CD4-positive, alpha-beta memory T cell (primary cell): ENCODE results near the gene TRAPPC3. TPM values are rescaled to one million over a fixed set of nuclear protein-coding genes. Genes with fewer than 3 reads are reported as not detected.

Experiments used
- CTCF ChIA-PET: fragments of 350-600 bp; sonication (Branson Sonifier 250); formaldehyde crosslinking; loops from one replicate; lab custom pipeline; 2021; ENCODE audit warnings: inconsistent platforms; ENCODE audit not compliant: partially characterized antibody; lab: Charles Lee
- POLR2A ChIA-PET: fragments of 350-600 bp; sonication (Branson Sonifier 250); formaldehyde crosslinking; loops from one replicate; lab custom pipeline; 2021; ENCODE audit not compliant: partially characterized antibody; lab: Charles Lee
- DNase-seq, 5 donors: peaks; one replicate each; pipeline versions ENCODE4 v3.0.0 to v3.0.0-alpha.2; 2020 to 2022; ENCODE audit warnings: mixed read lengths in 1 of 5
- H3K27ac ChIP-seq: one replicate; pipeline ENCODE4 v1.7.0; 2013; ENCODE audit warnings: low read depth, low read length
- H3K27me3 ChIP-seq: 2 replicates; pipeline ENCODE4 v1.7.0; 2013; ENCODE audit warnings: mild to moderate bottlenecking, low read length, moderate library complexity; ENCODE audit not compliant: insufficient read depth
- H3K36me3 ChIP-seq: 2 replicates; pipeline ENCODE4 v1.7.0; 2013; ENCODE audit warnings: mild to moderate bottlenecking, low read length, moderate library complexity; ENCODE audit not compliant: insufficient read depth
- H3K4me1 ChIP-seq: 2 replicates; pipeline ENCODE4 v1.7.0; 2013; ENCODE audit warnings: mild to moderate bottlenecking, low read length, moderate library complexity; ENCODE audit not compliant: insufficient read depth
- H3K4me3 ChIP-seq, 2 donors: one replicate each; pipeline ENCODE4 v1.7.0; 2013; ENCODE audit warnings: low read length in 2 of 2, mild to moderate bottlenecking in 1 of 2
- H3K9me3 ChIP-seq, 2 donors: one replicate each; pipeline ENCODE4 v1.7.0; 2013; ENCODE audit warnings: low read length in 2 of 2, control low read depth in 1 of 2; ENCODE audit not compliant: control insufficient read depth in 1 of 2
- H3K27ac Mint-ChIP-seq, 7 donors: one replicate each; pipeline ENCODE4 v1.8.0; 2020 to 2021; ENCODE audit warnings: mixed read lengths in 7 of 7, mild to moderate bottlenecking in 6 of 7, inconsistent platforms in 3 of 7, moderate library complexity in 3 of 7
- H3K27me3 Mint-ChIP-seq, 2 donors: one replicate each; pipeline ENCODE4 v1.8.0; 2020 to 2021; ENCODE audit warnings: mixed read lengths in 2 of 2
- H3K36me3 Mint-ChIP-seq, 2 donors: one replicate each; pipeline ENCODE4 v1.8.0; 2020 to 2021; ENCODE audit warnings: mixed read lengths in 2 of 2, inconsistent platforms in 1 of 2, mild to moderate bottlenecking in 1 of 2
- H3K4me1 Mint-ChIP-seq, 4 donors: one replicate each; pipeline ENCODE4 v1.8.0; 2020 to 2021; ENCODE audit warnings: mixed read lengths in 4 of 4, mild to moderate bottlenecking in 1 of 4
- H3K4me3 Mint-ChIP-seq, 8 donors: one replicate each; pipeline ENCODE4 v1.8.0; 2020 to 2021; ENCODE audit warnings: mixed read lengths in 8 of 8, mild to moderate bottlenecking in 7 of 8, moderate library complexity in 6 of 8, inconsistent platforms in 3 of 8
- H3K9me3 Mint-ChIP-seq, 8 donors: one replicate each; pipeline ENCODE4 v1.8.0; 2020 to 2021; ENCODE audit warnings: mixed read lengths in 8 of 8, mild to moderate bottlenecking in 5 of 8, inconsistent platforms in 3 of 8, moderate library complexity in 1 of 8
- intact Hi-C: fragments of 100-400 bp; cut with micrococcal nuclease; formaldehyde crosslinking; loops from one replicate; pipeline ENCODE4 v1.15.1; 2023
- polyA plus RNA-seq, 2 donors: library from polyadenylated mRNA; unstranded; fragments of 300-500 nt; fragmentation: Illumina TruSeq; gene quantifications; one replicate each; pipeline ENCODE4 v1.2.3, GENCODE V29; 2021
- total RNA-seq, 2 experiments: library from RNA; stranded (reverse); gene quantifications; one replicate each; pipeline ENCODE4 v1.2.3, GENCODE V29; 2021

The TRAPPC3 gene
- total and polyA plus RNA-seq, 4 experiments from 2014 or later, result 51.8 to 190 (median 81.8) TPM

- Histone ChIP-seq H3K27me3 (no peaks in the 10 kb centered on the region), H3K4me1 (no peaks in the 10 kb centered on the region), H3K4me3 (no peak overlapping the region), H3K36me3 (peaks cover 58% of the 10 kb centered on the region), H3K9me3 (no peaks in the 10 kb centered on the region), H3K27ac (no peak overlapping the region)
- intact Hi-C loops, result no loop called here
- peaks cover 16 to 44% of the 10 kb centered on the region in 2 donors for H3K36me3 Mint-ChIP-seq
- DNase-seq, result no peak
- H3K4me3 Mint-ChIP-seq, result no peak overlapping the region
- POLR2A ChIA-PET, result interaction anchor here (0.7 to 2.1 kb wide), 5 partner anchors 9 to 37 kb away, joined by 3 to 8 read pairs (median 3); partner anchors contain the start of gene TRAPPC3
- H3K9me3 Mint-ChIP-seq, result peaks cover 0 to 1% (median 0%) of the 10 kb centered on the region in 8 donors
- CTCF ChIA-PET, result interaction anchor here (1.3 kb wide), 1 partner anchor 8 kb away, joined by 3 read pairs; no protein-coding TSS in a partner anchor
- peaks cover 0 to 4% (median 2%) of the 10 kb centered on the region in 4 donors for H3K4me1 Mint-ChIP-seq
- H3K27me3 Mint-ChIP-seq, result no peaks in the 10 kb centered on the region
- H3K27ac Mint-ChIP-seq, result peak overlapping the region in 1 of 7 donors; percentile 41
Measured at GRCh38 chr1:36179220-36179600, 29.9 kb upstream of the TRAPPC3 start.

- H3K4me3 ChIP-seq, result no peak overlapping the region
- peak in 1 of 5 donors; percentile 7 for DNase-seq
- peaks cover 64% of the 10 kb centered on the region for H3K36me3 ChIP-seq
- Mint-ChIP-seq H3K9me3 (peaks cover 0 to 1% (median 0%) of the 10 kb centered on the region in 8 donors), H3K27me3 (no peaks in the 10 kb centered on the region), H3K4me3 (peak overlapping the region in 1 of 8 donors; percentile 17), H3K27ac (peak overlapping the region in 1 of 7 donors; percentile 64), H3K4me1 (peaks cover 0 to 8% (median 6%) of the 10 kb centered on the region in 4 donors), H3K36me3 (peaks cover 22 to 50% of the 10 kb centered on the region in 2 donors)
- CTCF ChIA-PET, result interaction anchor here (1.3 kb wide), 1 partner anchor 9 kb away, joined by 3 read pairs; no protein-coding TSS in a partner anchor
- intact Hi-C loops, result no loop called here
- no peak overlapping the region for H3K27ac ChIP-seq
- POLR2A ChIA-PET, result interaction anchor here (0.7 to 2.1 kb wide), 4 partner anchors 9 to 38 kb away, joined by 3 to 8 read pairs (median 4); partner anchors contain the start of gene TRAPPC3
- H3K9me3 ChIP-seq, result no peaks in the 10 kb centered on the region
- H3K27me3 ChIP-seq, result no peaks in the 10 kb centered on the region
- no peaks in the 10 kb centered on the region for H3K4me1 ChIP-seq
Measured at GRCh38 chr1:36178471-36179219, 29.4 kb upstream of the TRAPPC3 start.

- H3K36me3 Mint-ChIP-seq, result peaks cover 23 to 57% of the 10 kb centered on the region in 2 donors
- CTCF ChIA-PET, result interaction anchor here (0.9 to 1.0 kb wide), 2 partner anchors 10 to 28 kb away, joined by 4 read pairs; no protein-coding TSS in a partner anchor
- intact Hi-C loops, result no loop called here
- no peak overlapping the region for H3K27ac ChIP-seq
- peaks cover 72% of the 10 kb centered on the region for H3K36me3 ChIP-seq
- H3K27me3 ChIP-seq, result no peaks in the 10 kb centered on the region
- H3K4me1 Mint-ChIP-seq, result peaks cover 0 to 11% (median 5%) of the 10 kb centered on the region in 4 donors
- no peak overlapping the region for H3K4me3 Mint-ChIP-seq
- POLR2A ChIA-PET, result interaction anchor here (1.1 to 2.1 kb wide), 3 partner anchors 15 to 28 kb away, joined by 3 to 6 read pairs (median 4); partner anchors contain the start of gene TRAPPC3
- no peaks in the 10 kb centered on the region for H3K4me1 ChIP-seq
- H3K9me3 ChIP-seq, result no peaks in the 10 kb centered on the region
- DNase-seq, result no peak
- H3K4me3 ChIP-seq, result no peak overlapping the region
- peaks cover 0 to 1% (median 0%) of the 10 kb centered on the region in 8 donors for H3K9me3 Mint-ChIP-seq
- peak overlapping the region in 2 of 7 donors; percentile 22 to 65 for H3K27ac Mint-ChIP-seq
- no peaks in the 10 kb centered on the region for H3K27me3 Mint-ChIP-seq
Measured at GRCh38 chr1:36177589-36178431, 28.5 kb upstream of the TRAPPC3 start.

GRCh38 chr1:36176106-36176949 lies 27.0 kb upstream of the TRAPPC3 start:
- H3K9me3 Mint-ChIP-seq, result peaks cover 0 to 1% (median 0%) of the 10 kb centered on the region in 8 donors
- H3K27ac ChIP-seq, result no peak overlapping the region
- no peaks in the 10 kb centered on the region for H3K9me3 ChIP-seq
- peak overlapping the region in 1 of 7 donors; percentile 62 for H3K27ac Mint-ChIP-seq
- H3K4me3 ChIP-seq, result no peak overlapping the region
- POLR2A ChIA-PET, result interaction anchor here (1.8 to 2.1 kb wide), 2 partner anchors 13 to 15 kb away, joined by 4 to 6 read pairs; no protein-coding TSS in a partner anchor
- H3K27me3 Mint-ChIP-seq, result no peaks in the 10 kb centered on the region
- peaks cover 2 to 13% (median 6%) of the 10 kb centered on the region in 4 donors for H3K4me1 Mint-ChIP-seq
- intact Hi-C loops, result no loop called here
- DNase-seq, result no peak
- H3K4me3 Mint-ChIP-seq, result no peak overlapping the region
- CTCF ChIA-PET, result no interaction called here
- H3K36me3 Mint-ChIP-seq, result peaks cover 29 to 67% of the 10 kb centered on the region in 2 donors
- H3K36me3 ChIP-seq, result peaks cover 85% of the 10 kb centered on the region
- H3K27me3 ChIP-seq, result no peaks in the 10 kb centered on the region
- no peaks in the 10 kb centered on the region for H3K4me1 ChIP-seq

GRCh38 chr1:36175137-36176095 lies 26.1 kb upstream of the TRAPPC3 start:
- H3K27me3 Mint-ChIP-seq, result no peaks in the 10 kb centered on the region
- peak overlapping the region in 4 of 7 donors; percentile 22 to 81 (median 42) for H3K27ac Mint-ChIP-seq
- Histone ChIP-seq H3K4me1 (no peaks in the 10 kb centered on the region), H3K36me3 (peaks cover 86% of the 10 kb centered on the region), H3K4me3 (no peak overlapping the region), H3K9me3 (no peaks in the 10 kb centered on the region), H3K27ac (peak overlapping the region; percentile 30), H3K27me3 (no peaks in the 10 kb centered on the region)
- peaks cover 30 to 68% of the 10 kb centered on the region in 2 donors for H3K36me3 Mint-ChIP-seq
- ChIA-PET POLR2A (interaction anchor here (1.0 to 3.6 kb wide), 3 partner anchors 13 to 15 kb away, joined by 3 to 20 read pairs (median 3); no protein-coding TSS in a partner anchor), CTCF (no interaction called here)
- H3K4me1 Mint-ChIP-seq, result peaks cover 7 to 13% (median 8%) of the 10 kb centered on the region in 4 donors
- peaks cover 0 to 1% (median 0%) of the 10 kb centered on the region in 8 donors for H3K9me3 Mint-ChIP-seq
- no peak overlapping the region for H3K4me3 Mint-ChIP-seq
- DNase-seq, result no peak
- intact Hi-C loops, result no loop called here
